OCI-LY7 (cell line): Measurements from ENCODE around the gene SLC25A14. TPM values are rescaled to one million over a fixed set of nuclear protein-coding genes. Genes with fewer than 3 reads are reported as not detected.

Experiments used
- BruUV-seq: library from RNA; stranded (reverse); fragments of 400-500 nt; replicated peaks from 2 replicates; lab custom pipeline; 2021; lab: Mats Ljungman, UMichigan
- CTCF ChIA-PET: fragments of 300-600 bp; sonication (Branson Sonifier 250); formaldehyde crosslinking; loops from one replicate; lab custom pipeline; 2022; ENCODE audit warnings: antibody characterized with exemption; ENCODE audit not compliant: unreplicated experiment; lab: Charles Lee
- POLR2A ChIA-PET: fragments of 300-600 bp; sonication (Branson Sonifier 250); formaldehyde crosslinking; loops from one replicate; lab custom pipeline; 2022; ENCODE audit warnings: antibody characterized with exemption; lab: Charles Lee
- DNase-seq: peaks from one replicate; pipeline ENCODE4 v3.0.0-alpha.2; 2015; ENCODE audit warnings: low spot score
- H2AFZ ChIP-seq: fragments of 200-600 bp; sonication (generic), shearing (Covaris generic); 2 replicates; pipeline ENCODE4 v1.6.1; 2014; ENCODE audit warnings: mild to moderate bottlenecking, antibody characterized with exemption, low read length, moderate library complexity
- H3K27ac ChIP-seq: fragments of 200-600 bp; sonication (generic); 2 replicates; pipeline ENCODE4 v1.5.1; 2014; ENCODE audit warnings: mixed run types, low read depth, mild to moderate bottlenecking, moderate library complexity, low read length, inconsistent platforms; ENCODE audit not compliant: poor library complexity, severe bottlenecking
- H3K36me3 ChIP-seq: fragments of 200-600 bp; sonication (generic); 2 replicates; pipeline ENCODE4 v1.6.1; 2014; ENCODE audit warnings: mild to moderate bottlenecking, antibody characterized with exemption, low read length, moderate library complexity, mixed read lengths; ENCODE audit not compliant: insufficient read depth
- H3K4me1 ChIP-seq: fragments of 200-600 bp; sonication (generic); 2 replicates; pipeline ENCODE4 v1.5.1; 2014; ENCODE audit warnings: mild to moderate bottlenecking, low read length; ENCODE audit not compliant: insufficient read depth, poor library complexity, severe bottlenecking
- H3K4me2 ChIP-seq: fragments of 200-600 bp; sonication (generic); 2 replicates; pipeline ENCODE4 v1.6.1; 2014; ENCODE audit warnings: mild to moderate bottlenecking, low read length
- H3K4me3 ChIP-seq: fragments of 200-600 bp; sonication (generic); 2 replicates; pipeline ENCODE4 v1.5.1; 2014; ENCODE audit warnings: mild to moderate bottlenecking, low read depth, low read length; ENCODE audit not compliant: poor library complexity, severe bottlenecking
- H3K79me2 ChIP-seq: fragments of 200-600 bp; sonication (generic); 2 replicates; pipeline ENCODE4 v1.6.1; 2016; ENCODE audit warnings: low read depth, mild to moderate bottlenecking, low read length, moderate library complexity, mixed read lengths; ENCODE audit not compliant: insufficient read depth
- H3K9me2 ChIP-seq: fragments of 200-600 bp; sonication (generic); 2 replicates; pipeline ENCODE4 v1.6.1; 2016; ENCODE audit warnings: mild to moderate bottlenecking, low read length, mixed read lengths; ENCODE audit not compliant: insufficient read depth
- H3K9me3 ChIP-seq: fragments of 200-600 bp; sonication (generic); 2 replicates; pipeline ENCODE4 v1.6.1; 2014; ENCODE audit warnings: mild to moderate bottlenecking, mixed run types, low read length, mixed read lengths
- H4K20me1 ChIP-seq: fragments of 200-600 bp; sonication (generic); 2 replicates; pipeline ENCODE4 v1.6.1; 2014; ENCODE audit warnings: mild to moderate bottlenecking, antibody characterized with exemption, low read length, moderate library complexity, mixed read lengths; ENCODE audit not compliant: insufficient read depth
- CTCF ChIP-seq: fragments of 200-600 bp; sonication (generic); conservative IDR thresholded peaks from 2 replicates; pipeline ENCODE4 v1.5.1; 2014; ENCODE audit warnings: mild to moderate bottlenecking, antibody characterized with exemption, low read length, moderate library complexity, mixed read lengths
- EZH2phosphoT487 ChIP-seq: fragments of 200-600 bp; sonication (generic); IDR thresholded peaks from 2 replicates; pipeline ENCODE4 v1.6.1; 2018; ENCODE audit warnings: low read depth, borderline replicate concordance, mild to moderate bottlenecking, mixed run types, antibody characterized with exemption, low read length, moderate library complexity, mixed read lengths
- intact Hi-C: fragments of 100-400 bp; cut with micrococcal nuclease; formaldehyde crosslinking; loops from one replicate; pipeline ENCODE4 v1.10.0; 2022; ENCODE audit not compliant: unreplicated experiment
- total RNA-seq, 2 experiments: library from RNA; depleted of rRNA in 1 of 2; stranded (reverse); fragments of >200 nt in 1 of 2; shearing (Covaris generic) in 1 of 2; gene quantifications; 2 replicates each; pipeline ENCODE4 v1.2.3, GENCODE V29; 2014 to 2022

Gene SLC25A14
- total RNA-seq, 2 experiments from 2014 or later: 12.6 to 19.5 TPM

- peak; percentile 23 for DNase-seq
- Histone ChIP-seq H3K4me2 (no peak overlapping the region), H3K79me2 (no peaks in the 10 kb centered on the region), H3K4me1 (no peaks in the 10 kb centered on the region), H3K4me3 (no peak overlapping the region), H3K9me2 (no peaks in the 10 kb centered on the region), H2AFZ (no peak overlapping the region), H4K20me1 (no peaks in the 10 kb centered on the region), H3K27ac (no peak overlapping the region), H3K9me3 (no peaks in the 10 kb centered on the region), H3K36me3 (no peaks in the 10 kb centered on the region)
- TF ChIP-seq EZH2phosphoT487 (no peak), CTCF (peak; percentile 68)
- intact Hi-C loops: loop anchor here (5.0 kb wide), 1 partner anchor 524 kb away; no protein-coding TSS in a partner anchor
- ChIA-PET POLR2A (interaction anchor here (0.5 kb wide), 1 partner anchor 55 kb away, joined by 4 read pairs; no protein-coding TSS in a partner anchor), CTCF (no interaction called here)
- no TSS peak for BruUV-seq
Observed at GRCh38 chrX:130393451-130394074, 53.8 kb downstream of the SLC25A14 start.

GRCh38 chrX:130395341-130395740, 55.6 kb downstream of the SLC25A14 start:
- no peaks in the 10 kb centered on the region for H4K20me1 ChIP-seq
- DNase-seq: no peak
- H3K4me3 ChIP-seq: no peak overlapping the region
- no peak for TF ChIP-seq EZH2phosphoT487
- no peak for TF ChIP-seq CTCF
- POLR2A ChIA-PET: no interaction called here
- H2AFZ ChIP-seq: no peak overlapping the region
- intact Hi-C loops: no loop called here
- H3K9me2 ChIP-seq: no peaks in the 10 kb centered on the region
- no TSS peak for BruUV-seq
- no peak overlapping the region for H3K4me2 ChIP-seq
- CTCF ChIA-PET: no interaction called here
- H3K36me3 ChIP-seq: no peaks in the 10 kb centered on the region
- H3K27ac ChIP-seq: no peak overlapping the region
- no peaks in the 10 kb centered on the region for H3K79me2 ChIP-seq
- H3K4me1 ChIP-seq: no peaks in the 10 kb centered on the region
- H3K9me3 ChIP-seq: no peaks in the 10 kb centered on the region
